Loucy (cell line): ENCODE results near the gene FOXP4.

Experiments used
- CTCF ChIP-seq: fragments of 200-600 bp; sonication (generic); conservative IDR thresholded peaks from 2 replicates; pipeline ENCODE4 v1.5.1; 2014; ENCODE audit warnings: mild to moderate bottlenecking, antibody characterized with exemption, low read length
- EZH2phosphoT487 ChIP-seq: fragments of 200-600 bp; IDR thresholded peaks from 2 replicates; pipeline ENCODE4 v1.6.1; 2018; ENCODE audit warnings: antibody characterized with exemption, mild to moderate bottlenecking, moderate library complexity, borderline replicate concordance

GRCh38 chr6:41567684-41568083 lies 21.5 kb downstream of the FOXP4 start:
- TF ChIP-seq CTCF: no peak
- no peak for TF ChIP-seq EZH2phosphoT487
